Measurements from ENCODE around the gene RHAG.

RHAG gene

DNA sequence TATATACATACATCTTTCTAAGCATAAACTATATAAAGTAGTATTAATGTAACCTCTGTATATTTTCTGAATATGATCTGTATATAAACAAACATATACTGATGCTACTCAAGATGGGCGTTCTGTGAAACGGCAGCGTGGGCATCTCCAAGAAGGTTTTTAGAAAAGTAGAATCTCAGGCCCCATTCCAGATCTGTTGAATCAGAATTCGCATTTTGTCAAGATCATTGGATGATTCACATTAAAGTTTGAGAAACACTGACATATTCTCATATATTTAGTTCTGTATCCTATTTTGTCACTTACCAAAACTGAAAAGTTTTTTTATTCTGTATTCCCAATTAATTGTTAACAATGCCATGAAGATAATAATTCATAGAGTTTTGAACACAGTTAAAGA, 80.7 kb downstream of the RHAG start:
- TF ChIP-seq GATA3 (IDR thresholded peaks at IDR 0.05; ENCODE audit: low read depth, low read length) (no peak), GATA2 (IDR thresholded peaks at IDR 0.05; ENCODE audit: low read depth, low read length) (no peak)

All from SH-SY5Y (cell line).